Omental fat pad (tissue), 4 donors: ENCODE data around the gene FEM1C. TPM values are rescaled to one million over a fixed set of nuclear protein-coding genes. Genes with fewer than 3 reads are reported as not detected.

Experiments used
- ATAC-seq: fragments of 150-250 bp; one replicate; pipeline ENCODE4 v1.9.1; 2016; ENCODE audit warnings: mild to moderate bottlenecking, moderate library complexity; ENCODE audit not compliant: low FRiP score
- DNase-seq: peaks from one replicate; pipeline ENCODE4 v3.0.0-alpha.2; 2019; ENCODE audit warnings: low spot score
- total RNA-seq, 4 donors: library from RNA; depleted of rRNA; stranded (reverse); fragments of >200 nt; gene quantifications; one replicate each; pipeline ENCODE4 v1.1.0, GENCODE V29; 2016
- TF ChIP-seq, protein P1 (sequence below), 3 donors: fragments of 450-650 bp; IDR thresholded peaks; one replicate each; pipeline ENCODE4 v1.5.1; 2016 to 2017; ENCODE audit warnings: antibody characterized with exemption in 3 of 3, mild to moderate bottlenecking in 3 of 3, moderate library complexity in 2 of 3

FEM1C gene
- total RNA-seq, 4 donors from 2014 or later = 20.4 to 52.2 (median 28.5) TPM

GRCh38 chr5:115558388-115558956, 13.9 kb upstream of the FEM1C start:
- no peak for DNase-seq
- ATAC-seq = no peak
- TF ChIP-seq, protein P1, sequence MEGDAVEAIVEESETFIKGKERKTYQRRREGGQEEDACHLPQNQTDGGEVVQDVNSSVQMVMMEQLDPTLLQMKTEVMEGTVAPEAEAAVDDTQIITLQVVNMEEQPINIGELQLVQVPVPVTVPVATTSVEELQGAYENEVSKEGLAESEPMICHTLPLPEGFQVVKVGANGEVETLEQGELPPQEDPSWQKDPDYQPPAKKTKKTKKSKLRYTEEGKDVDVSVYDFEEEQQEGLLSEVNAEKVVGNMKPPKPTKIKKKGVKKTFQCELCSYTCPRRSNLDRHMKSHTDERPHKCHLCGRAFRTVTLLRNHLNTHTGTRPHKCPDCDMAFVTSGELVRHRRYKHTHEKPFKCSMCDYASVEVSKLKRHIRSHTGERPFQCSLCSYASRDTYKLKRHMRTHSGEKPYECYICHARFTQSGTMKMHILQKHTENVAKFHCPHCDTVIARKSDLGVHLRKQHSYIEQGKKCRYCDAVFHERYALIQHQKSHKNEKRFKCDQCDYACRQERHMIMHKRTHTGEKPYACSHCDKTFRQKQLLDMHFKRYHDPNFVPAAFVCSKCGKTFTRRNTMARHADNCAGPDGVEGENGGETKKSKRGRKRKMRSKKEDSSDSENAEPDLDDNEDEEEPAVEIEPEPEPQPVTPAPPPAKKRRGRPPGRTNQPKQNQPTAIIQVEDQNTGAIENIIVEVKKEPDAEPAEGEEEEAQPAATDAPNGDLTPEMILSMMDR (IDR thresholded peaks at IDR 0.05) = no peak

DNA sequence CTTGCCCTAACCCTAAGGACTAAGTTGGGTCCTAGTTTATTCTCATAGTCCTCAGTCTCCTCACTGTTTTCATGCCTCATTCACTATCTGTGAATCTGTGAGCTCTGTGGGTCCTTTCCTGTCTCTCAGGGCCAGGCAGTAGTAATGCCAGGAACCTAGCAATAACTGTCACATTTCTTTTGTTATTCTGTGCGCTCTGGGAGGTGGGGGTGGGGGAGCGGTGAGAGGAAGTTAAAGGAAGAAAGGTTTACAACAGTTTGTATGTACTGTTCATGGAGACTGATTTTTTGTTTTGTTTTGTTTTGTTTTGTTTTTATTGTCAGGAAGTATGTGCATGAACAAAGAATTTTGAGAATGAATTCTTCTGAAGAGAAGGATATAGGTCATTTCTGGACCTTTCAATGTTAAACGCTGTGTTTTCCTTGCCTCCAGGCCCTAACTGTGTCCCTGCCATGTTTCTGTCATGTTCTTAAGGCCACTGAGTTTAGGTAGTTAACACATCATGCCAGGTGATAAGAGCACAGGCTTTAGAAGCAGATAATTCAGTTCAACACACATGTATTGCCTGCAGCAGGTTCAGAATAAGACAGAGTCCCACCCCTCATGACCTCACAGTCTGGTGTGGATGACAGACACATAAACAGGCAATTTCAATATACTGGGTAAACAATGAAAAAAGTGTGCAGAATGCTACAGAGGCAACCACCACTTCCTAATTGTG, 13.3 kb upstream of the FEM1C start:
- DNase-seq = no peak
- TF ChIP-seq, protein P1 (IDR thresholded peaks at IDR 0.05) = no peak
- ATAC-seq = no peak

GRCh38 chr5:115556276-115556675, 11.7 kb upstream of the FEM1C start:
- DNase-seq = no peak
- ATAC-seq = no peak
- TF ChIP-seq, protein P1 (IDR thresholded peaks at IDR 0.05) = no peak

GRCh38 chr5:115555084-115555633, 10.6 kb upstream of the FEM1C start:
- DNase-seq (no peak), ATAC-seq (no peak)
- TF ChIP-seq, protein P1 (IDR thresholded peaks at IDR 0.05) = no peak

GRCh38 chr5:115553082-115553481, 8.5 kb upstream of the FEM1C start:
- DNase-seq = no peak
- TF ChIP-seq, protein P1 (IDR thresholded peaks at IDR 0.05) = no peak
- ATAC-seq = no peak

DNA sequence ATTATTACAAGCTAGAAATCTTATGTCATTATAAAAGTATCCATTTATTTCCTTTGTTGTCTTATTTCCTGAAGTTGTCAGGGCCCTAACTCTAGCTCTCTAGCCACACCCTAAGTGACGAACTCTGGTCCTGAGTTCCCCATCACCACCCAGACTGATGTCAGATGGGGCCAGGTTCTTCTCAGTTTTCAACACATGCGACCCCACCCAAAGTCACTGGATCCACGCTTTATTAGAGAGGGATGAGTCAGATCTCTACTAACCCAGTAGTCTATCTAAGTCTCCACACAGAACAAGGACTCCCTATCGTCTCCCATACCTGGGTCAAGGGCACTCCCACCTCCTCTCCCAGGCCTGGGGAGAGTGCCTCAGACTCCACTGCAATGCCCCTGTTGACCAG, 6.8 kb upstream of the FEM1C start:
- DNase-seq = no peak
- TF ChIP-seq, protein P1 (IDR thresholded peaks at IDR 0.05) = no peak
- peak; percentile 80 for ATAC-seq

DNA sequence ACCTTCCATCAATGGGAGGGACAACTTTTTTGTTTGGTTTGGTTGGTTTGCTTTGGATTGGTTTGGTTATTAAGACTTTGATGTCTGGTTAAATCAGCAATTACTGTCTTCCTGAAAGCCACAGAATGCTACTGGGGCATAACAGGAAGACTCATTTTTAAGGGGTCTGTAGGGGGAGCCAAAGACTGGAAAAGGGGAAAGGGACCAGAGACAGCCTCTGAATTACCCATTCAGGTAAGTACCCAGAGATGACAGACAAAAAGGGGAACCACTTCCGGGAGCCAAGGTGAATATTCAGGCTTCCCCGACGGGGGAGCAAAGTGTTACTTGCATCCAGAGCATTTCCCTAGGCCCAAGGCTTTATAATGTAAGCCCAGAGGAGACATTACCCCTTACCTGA, 4.6 kb upstream of the FEM1C start:
- no peak for ATAC-seq
- TF ChIP-seq, protein P1 (IDR thresholded peaks at IDR 0.05) = no peak
- no peak for DNase-seq
